NCI-H446 (cell line): ENCODE results near the gene OR10G3.

Experiments
- DNase-seq, 2 experiments: peaks; one replicate each; lab custom pipeline; 2025; lab: John Stamatoyannopoulos, UW

OR10G3 gene

DNA sequence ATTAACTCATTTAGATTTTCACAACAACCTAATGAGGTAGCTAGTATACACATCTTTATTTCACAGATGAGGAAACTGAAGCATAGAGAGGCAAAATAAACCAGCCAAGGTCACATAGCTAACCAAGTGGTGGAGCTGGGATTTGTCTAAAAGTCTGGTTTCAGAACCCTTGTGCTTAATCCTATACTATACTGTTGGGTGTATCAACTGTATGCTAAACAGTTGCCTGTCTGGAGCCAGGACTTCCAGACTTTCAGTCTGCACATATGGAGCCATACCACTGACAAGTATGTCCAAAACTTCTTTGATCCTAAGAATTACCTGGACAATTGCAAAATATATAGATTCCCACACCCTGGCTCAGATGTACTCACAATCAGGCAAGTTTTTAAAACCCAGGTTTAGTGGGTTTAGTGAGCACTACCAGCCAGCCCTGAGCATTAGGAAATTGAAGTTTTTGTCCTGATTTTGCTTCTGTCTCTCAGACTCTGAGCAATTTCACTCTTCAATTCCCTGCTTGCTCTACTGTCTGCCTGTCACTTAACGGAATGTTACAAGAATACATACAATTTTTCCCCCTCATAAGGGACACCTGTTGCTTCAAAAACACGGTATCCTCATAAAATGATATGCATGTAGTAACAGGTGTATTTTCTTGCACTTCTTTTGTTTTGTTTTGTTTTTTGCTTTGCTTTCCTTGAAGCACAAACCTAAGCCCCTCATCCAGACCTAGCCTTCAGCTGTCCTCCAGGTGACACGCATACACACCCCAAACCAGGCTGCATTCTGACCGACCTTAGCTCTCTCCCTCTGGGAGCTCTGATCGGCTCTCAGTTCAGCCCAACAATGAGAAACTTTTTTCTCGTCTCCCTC is 44.1 kb downstream of the OR10G3 start:
- DNase-seq = no peak

GRCh38 chr14:21534576-21534975 is 45.3 kb downstream of the OR10G3 start:
- DNase-seq = no peak

GRCh38 chr14:21533294-21533693 is 46.6 kb downstream of the OR10G3 start:
- DNase-seq = no peak

GRCh38 chr14:21529515-21529914 is 50.4 kb downstream of the OR10G3 start:
- no peak for DNase-seq

- no peak for DNase-seq
Observed at GRCh38 chr14:21528381-21529348, 51.2 kb downstream of the OR10G3 start.

GRCh38 chr14:21527318-21527679 is 52.6 kb downstream of the OR10G3 start:
- DNase-seq = no peak

GRCh38 chr14:21526672-21527317 is 53.1 kb downstream of the OR10G3 start:
- no peak for DNase-seq

GRCh38 chr14:21525962-21526671 is 53.8 kb downstream of the OR10G3 start, which contains the start of gene SALL2:
Gene SALL2, minus strand, starts transcription at chr14:21526346. Its CDS starts 219 bp downstream, at chr14:21526127.
- DNase-seq = peak; percentile 30 to 82

DNA sequence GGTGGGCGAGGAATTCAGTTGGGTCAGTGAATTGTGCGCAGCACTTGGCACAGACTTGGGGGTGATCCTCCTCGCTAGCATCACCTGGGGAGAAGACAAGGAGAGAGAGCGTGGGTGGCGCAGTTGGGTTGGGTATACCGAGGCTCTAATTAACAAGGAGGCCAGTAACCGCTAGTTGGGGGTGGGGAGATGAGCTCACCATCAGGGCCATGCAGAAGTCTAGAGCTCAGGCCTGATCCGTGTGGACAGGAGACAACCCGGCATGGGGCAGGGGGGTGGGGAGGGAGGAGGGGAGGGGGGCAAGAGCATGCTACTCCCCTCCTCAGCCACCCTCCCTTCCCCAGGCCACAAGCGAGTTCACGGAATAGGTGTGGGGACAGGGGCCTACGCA is 54.3 kb downstream of the OR10G3 start:
- DNase-seq = no peak

- no peak for DNase-seq
Observed at GRCh38 chr14:21524575-21525490, 55.0 kb downstream of the OR10G3 start.

- DNase-seq = no peak
Observed at GRCh38 chr14:21523203-21523602, 56.7 kb downstream of the OR10G3 start.

DNA sequence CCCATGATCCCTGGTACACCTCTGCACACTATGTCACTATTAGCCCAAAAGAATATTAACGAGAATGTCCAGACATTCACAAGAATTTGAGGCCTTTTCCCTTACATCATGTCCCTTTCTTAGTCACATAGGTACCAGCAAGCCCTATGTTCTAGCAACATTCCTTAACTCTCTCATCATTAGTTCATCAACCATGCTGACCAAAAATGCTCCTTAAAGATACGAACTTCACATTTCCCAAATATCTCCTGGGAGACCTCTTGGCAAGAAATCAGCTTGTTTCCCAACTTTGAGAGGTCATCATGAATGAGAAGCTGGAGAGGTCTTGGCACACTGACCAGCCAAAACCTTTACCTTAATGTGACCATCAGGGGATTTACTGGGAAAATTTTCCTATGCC is 58.4 kb downstream of the OR10G3 start:
- no peak for DNase-seq

DNA sequence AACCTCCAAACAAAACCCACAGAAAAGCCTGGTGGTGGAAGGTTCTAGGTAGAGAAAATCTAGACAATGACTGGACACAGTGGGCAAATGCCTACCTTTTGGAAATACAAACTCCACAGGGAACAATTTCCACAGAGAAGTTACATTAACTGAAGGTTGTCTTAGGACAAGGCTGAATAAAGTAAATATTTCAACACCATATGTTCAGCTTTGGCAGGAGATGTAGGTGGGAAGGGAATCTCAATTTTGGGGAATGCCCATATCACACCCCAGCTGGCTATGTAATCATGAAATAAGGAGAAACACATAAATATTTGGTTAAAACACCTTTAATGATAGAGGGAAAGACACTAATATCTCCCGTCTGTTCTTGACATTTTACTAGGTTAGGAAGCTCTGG is 59.1 kb downstream of the OR10G3 start:
- no peak for DNase-seq

DNA sequence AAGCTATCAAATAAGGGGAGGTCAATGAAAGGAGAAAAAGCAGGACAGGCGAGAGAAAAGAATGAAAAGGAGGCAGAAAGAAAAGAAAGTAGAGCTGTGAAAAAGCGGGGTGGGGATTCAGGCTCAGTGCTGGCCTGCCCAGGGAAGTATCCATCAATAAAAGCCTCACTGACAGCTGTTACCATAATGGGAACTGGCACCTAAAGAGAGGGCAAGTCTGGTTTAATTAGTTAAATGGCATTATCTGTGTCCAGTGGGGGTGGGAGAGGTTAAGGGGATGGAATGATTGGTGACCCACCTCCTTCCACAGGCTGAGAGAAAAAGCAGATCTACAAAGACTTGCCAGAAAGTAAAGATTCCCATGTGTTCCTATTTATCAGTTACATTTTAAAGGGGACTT is 61.2 kb downstream of the OR10G3 start:
- DNase-seq = no peak
